ENCODE data around the gene BLACAT1.
"Not testable (repeated sequence)": the region's sequence is repeated elsewhere in the genome, so short reads cannot be mapped to it uniquely, and the experiment has no call there.

The BLACAT1 gene

DNA sequence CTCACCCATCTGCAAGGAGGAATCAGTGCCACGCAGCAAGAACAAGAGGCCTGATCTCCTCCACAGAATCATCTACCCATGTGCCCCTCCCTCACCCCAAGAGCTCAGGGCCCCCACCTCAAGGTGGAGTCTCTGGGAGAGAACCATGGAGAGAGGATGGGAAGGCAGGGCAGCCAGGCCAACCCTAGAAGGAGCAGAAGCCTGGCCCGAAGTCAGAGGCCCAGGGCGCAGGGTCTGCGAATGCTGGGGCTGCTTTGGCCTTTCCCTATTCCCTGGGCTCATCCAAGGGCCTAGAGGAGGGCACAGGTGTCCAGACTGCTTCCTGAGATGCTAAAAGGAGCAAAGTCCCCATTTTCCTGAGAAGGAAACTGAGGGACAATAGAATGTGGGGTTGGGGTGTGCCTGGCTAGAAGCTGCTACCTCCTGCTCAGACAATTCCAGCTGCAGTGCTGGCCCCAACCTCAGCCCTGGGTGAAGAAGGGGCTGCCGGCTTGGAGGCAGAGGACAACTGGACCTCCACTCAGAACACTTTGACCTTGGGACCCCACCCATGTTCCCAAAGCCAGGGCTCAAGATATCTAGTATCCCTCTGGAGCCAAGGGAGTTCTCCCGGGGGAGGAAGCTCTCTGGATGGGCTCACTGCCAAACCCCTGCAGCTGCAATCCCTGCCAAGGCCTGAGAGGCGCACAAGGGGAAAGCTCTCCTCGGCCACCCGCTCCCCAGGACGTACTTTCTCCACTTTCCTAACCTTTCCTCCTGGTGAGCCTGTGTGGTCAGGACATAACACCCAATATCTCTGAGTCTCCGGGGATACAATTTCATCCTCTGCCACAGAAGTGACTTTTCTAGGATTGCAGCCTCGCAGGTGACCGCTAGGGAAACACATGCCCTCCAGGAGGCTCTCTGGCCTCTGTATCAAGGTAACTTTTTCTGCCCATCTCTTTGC, 17.4 kb downstream of the BLACAT1 start:
- peak; percentile 69 for DNase-seq

DNA sequence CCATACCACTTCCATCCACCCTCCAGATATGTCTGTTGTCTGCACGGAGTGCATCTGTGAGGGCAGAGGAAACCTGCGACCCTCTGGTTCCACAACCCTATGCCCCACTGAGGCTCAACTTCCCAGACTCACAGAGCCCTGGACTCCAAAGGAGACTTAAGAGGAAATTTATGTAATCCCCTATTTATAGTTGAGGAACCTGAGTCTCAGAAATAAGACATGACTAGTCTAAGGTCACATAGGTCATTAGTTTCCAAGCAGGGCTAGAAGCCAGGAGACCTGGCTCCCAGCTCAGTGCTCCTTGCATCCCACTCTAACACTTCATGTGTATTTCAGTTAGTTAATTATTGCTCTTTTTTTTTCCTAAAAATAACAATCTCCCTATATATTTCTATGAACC, 18.3 kb downstream of the BLACAT1 start:
- DNase-seq: no peak

DNA sequence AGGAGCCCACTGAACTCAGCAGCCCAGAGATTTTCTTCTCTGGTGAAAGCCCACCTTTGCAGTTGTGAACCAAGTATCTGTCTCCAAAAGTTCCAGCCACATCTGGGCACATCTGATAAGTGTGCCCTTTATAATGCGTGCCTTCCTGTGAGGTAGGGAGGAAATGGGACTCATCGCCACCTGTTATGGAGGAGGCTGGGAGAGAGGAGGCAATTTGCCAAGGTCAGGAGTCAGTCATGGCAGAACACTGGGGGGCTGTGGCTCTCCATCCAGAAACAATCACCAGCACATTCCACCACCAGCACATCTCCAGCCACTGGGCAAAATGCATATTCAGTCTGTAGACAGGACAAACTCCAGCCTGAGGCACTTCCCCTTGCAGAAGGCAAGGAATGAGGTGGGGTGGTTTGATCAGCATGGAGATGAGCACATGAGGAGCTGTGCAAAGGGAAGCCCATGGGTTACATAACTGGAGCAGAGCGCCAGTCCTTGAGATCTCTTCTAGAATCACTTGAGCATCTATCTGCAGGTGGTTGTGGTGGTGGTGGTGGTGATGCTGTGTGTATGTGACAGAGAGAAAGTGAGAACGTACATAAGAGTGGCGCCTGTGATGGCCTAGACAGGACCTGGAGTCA, 19.0 kb downstream of the BLACAT1 start:
- no peak for DNase-seq

DNA sequence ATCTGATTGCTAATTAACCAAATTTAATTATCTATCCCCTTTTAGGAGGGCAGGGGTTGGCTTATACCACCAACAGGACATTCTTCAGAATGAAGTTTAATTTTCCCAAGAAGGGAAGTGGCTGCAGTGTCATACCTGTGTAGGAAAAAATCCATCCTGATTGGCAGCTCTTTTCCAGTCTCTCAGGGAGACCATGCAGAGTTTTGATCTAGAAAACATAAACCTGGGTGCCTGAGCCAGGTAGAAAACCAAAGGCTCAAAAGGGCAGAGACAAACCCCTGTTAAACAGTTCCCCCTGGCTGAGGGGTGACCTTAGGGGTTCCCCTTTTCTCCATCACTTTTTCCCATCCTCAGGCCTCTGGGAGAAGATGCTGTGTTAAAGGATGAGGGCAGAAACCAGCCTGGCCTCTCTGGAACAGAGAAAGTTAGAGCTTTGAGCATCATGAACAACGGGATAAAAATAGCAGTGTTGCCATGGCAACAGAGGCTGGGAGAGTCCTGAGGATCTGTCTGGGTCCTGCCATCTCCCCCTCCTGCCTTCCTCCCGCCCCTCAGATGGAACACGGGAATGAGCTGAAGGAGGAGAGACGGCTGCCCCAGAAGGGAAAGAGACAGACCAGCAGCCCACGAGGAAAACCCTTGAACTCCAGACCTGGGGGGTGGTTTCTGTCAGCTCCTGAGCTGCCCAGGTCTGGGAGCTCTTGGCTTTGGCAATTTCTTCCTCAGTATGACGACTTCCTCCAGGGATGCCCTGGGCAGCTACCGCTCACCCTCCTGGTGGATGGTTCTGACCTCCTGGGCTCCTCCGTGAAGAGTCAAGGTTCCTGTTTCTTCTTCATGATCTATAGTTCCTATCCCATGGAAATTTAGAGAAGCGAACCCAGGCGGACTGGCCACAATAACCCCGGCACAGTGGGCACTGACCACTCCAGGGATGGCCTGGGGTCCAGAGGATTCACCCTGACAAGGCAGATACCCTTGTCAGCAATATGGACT, 20.0 kb downstream of the BLACAT1 start:
- DNase-seq: no peak

DNA sequence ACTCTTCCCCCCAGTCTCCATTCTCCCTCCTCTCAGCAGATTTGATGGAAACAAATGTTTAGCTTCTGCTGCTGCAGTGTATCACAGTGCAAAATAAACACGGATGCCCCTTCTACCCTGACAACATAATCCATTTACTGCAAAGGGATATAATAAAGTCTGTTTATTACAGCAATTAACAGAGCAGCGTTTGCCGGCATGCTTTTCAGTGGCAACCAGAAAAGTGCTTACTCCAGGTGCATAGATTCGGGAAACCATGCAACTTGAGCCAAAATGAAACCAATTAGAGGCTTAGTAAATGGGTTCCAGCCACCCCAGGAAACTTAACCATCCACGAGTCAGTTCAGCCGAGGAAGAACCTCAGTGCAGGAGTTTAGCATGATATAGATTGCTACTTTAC, 21.1 kb downstream of the BLACAT1 start:
- DNase-seq: peak; percentile 58

DNA sequence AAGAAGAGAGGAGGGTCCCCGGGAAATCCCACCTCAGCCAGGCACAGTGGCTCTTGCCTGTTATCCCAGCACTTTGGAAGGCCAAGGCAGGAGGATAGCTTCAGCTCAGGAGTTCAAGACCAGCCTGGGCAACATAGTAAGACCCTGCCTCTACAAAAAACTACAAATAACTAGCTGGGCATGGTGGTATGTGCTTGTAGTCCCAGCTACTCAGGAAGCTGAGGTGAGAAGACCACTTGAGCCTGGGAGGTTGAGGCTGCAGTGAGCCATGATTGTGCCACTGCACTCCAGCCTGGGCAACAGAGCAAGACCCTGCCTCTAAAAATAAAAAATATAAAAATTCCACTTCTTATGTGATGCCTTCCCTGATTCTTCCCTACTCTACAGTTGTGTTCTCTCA, 23.2 kb downstream of the BLACAT1 start:
- DNase-seq: not testable (repeated sequence)

DNA sequence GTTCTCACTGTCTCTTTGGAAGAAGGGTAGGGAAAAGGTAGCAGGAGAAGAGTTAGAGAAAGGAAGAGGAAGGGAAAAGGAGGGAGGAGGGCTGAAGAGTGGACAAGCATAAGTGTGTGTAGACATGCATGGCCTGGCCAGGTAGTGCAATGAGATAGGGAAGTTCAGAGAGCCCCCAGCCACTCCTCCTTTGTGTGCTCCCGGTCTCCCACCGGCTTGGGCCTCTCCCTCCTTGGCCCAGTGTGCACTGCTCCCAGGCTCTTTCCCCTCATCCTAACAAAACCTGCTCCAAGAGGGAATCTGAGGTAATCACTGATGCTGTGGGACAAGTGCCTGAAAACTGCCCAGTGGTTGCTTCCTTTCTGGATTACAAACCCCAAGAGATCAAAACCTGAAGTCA, 23.7 kb downstream of the BLACAT1 start:
- no peak for DNase-seq

DNA sequence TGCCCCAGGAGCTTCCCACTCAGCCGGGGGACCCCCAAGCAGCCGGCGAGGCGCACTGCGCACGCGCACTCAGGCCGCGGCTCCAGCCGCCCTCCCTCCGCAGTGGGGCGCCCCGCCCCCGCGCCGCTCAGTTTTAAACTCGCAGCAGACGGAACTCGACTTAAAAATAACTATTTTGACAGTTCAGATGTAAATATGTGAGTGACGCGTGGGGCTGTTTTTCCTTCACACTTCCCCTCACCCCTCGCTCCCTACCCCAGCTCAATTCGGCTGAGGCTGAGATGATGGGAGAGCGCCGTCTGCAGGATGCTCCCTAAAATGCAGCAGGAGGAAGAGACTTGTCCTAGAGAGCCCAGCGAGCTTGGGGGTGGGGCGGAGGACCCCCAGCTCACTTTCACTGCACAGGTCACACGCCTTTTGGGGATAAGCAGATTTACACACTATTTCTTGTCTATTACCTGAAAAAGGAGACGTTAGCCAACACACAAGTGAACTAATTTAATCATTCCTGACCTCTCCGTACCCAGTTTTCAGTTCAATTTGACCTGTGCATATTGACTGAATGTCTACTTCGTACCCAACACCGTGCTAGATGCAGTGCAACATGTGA, 25.0 kb downstream of the BLACAT1 start:
- DNase-seq: no peak

DNA sequence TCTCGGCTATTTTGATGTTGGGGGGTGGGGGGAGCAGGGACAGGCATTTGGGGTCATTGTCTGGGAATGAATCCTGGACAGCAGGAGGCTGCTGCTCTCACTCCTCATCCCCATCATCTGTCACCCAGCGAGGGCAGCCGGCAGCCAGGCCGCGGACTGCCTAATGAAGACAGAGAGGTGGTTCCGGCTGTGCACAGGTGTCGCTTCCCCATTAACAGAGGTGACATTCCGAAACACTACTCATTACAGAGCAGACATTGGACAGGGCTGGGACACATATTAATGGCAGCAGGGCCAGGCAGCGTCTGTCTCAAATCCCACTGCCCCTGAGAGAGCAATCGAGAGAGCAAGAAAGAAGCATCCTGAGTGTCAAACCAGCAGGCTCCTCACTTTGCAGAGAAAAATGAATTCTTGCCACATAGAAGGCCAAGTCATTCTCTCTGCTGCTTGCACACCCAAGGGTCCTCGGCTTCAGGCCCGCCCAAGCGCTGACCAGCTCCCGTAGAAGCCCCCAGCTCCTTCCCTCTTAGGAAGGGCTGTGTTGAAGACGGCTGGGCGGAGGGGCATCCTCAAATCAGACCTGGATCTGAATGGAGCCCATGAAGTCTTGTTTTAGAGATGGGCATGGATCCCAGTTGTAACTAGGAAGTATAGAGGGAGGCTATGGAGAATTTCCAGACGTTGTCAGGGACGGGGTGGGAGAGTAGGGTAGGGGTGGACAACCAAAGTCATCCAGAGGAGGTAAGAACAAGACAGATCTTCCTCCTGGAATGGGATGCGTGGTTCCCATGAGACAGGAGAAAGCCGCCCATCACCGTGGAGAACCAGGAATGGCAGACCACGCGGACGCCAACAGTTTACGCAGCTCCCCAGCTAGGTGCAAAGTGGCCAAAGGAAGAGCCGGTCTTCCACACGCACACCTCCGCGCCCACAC, 25.8 kb downstream of the BLACAT1 start:
- DNase-seq: no peak

DNA sequence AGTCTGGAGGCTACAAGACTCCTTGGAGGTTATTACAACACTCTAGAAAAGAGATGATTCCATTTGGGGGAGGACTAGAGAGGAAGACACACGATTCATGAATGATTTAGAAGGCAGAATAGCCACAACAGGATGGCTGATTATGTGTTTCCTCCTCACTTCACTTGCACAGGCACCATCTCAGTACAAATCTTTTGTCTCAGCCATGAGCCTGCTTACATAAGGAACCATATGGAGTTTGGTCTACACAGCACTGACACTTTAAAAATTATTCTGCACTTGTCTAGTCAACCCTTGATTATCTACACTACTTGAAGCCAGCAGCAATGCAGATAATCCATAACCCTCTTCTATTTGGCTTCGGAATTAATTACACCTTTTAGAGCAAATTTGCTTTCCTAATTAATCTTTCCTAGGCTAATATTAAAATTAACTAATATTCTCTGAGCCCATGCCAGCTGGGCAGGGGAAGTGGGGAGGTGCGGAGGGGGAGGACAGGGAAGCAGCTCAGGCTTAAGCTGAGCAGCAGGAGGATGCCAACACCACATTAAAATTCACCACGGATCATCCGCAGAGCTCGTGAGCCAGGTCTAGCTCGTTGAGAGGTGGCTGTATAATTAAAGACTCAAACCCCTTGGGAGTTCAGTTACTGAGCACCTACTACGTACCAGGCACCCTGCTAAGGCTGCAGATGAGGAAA, 30.8 kb downstream of the BLACAT1 start:
- no peak for DNase-seq

DNA sequence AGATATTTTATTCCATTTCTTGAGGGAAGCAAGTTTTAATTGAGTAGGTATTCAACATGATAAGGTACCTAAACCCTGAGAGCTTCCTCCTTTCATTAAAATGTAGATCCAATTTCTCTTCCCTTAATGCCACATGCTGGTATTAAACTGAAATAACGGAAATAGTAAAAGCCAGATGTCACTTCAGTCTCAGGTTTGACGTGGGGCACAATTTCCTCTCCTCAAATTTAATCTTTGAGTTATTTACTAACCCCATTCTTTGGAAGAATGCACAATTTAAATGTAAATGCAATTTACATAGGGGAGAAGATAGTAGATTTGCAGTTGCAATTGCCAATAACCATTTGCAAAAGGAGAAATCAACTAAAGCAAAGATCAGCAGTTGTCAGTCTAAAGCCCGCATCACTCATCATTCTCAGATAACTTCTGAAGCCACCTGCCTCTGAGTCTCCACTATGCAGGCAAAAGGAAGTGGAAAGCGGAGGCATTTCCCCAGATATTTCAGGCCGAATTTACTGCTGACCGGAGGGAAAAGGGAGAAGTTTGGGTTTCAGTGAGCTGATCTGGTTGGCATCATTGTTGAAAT, 31.9 kb downstream of the BLACAT1 start:
- no peak for DNase-seq

DNA sequence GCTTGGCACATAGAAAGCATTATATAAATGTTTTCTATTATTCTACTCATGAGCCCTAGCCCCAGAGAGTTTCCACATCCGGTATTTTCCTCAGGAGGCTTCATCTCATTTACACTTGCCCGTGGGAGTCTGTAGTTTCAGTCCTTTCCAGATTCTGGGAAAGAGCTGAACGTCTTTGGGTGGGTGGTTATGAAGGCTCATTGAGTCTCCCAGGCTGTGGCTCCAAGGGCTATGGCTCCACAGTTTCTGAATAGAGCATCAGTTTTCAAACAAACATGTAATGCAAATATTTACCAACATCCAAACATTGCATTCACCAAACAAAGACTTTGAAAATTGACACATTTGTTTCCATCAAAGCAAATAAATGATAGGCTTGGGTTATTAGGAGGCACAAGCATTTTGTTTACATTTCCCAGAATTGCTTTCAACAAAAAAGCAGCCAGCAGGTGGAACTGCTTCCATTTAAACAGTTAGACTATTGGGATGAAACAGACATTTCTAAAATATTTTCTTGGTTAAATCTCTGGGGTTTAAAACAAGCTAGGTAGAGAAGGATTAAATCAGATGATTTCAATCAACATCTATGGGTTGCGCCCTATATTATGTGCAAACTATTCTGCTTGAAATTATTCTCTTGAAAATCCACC, 32.7 kb downstream of the BLACAT1 start:
- peak; percentile 51 for DNase-seq

DNA sequence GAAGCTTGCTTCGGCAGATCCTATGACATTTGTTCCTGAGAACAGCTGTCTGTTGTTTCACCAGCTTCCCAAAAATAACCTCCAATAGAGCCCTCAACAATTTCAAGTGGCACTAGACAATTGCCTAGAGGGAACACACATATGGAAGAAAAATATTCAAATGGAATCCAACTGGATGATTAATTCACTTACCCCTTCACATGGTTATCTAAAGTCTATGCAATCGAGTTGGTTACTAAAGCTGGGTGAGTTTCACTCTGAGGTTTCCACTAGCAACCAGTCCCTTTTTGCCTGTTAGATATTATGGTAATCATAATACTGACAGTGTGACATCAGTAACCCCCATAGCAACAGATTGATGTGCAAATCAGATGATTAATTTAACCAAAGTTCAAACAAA, 34.0 kb downstream of the BLACAT1 start, which contains the start of gene LEMD1:
Gene LEMD1, minus strand, starts transcription at position 259 of the 400 bp plus-strand sequence. CDS start 1,520 bp downstream, outside the sequence.
- no peak for DNase-seq

DNA sequence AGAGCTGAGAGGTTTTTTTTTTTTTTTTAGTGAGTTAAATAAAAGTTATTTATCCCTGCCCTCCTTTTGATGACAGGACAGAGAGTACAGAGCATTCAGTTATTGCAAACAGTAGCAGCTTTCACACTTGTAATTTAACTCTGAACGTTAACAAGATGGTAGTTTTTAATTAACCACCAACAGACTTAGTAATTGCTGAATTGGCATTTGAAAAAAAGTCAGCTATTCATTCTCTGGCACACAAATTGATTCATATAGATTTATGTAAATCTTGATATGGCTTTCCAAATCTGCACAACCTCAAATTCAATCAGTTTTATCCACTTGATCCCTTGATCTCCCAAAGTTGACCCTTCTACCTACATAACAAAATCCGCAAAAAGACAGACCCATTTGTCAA, 34.9 kb downstream of the BLACAT1 start:
- no peak for DNase-seq

DNA sequence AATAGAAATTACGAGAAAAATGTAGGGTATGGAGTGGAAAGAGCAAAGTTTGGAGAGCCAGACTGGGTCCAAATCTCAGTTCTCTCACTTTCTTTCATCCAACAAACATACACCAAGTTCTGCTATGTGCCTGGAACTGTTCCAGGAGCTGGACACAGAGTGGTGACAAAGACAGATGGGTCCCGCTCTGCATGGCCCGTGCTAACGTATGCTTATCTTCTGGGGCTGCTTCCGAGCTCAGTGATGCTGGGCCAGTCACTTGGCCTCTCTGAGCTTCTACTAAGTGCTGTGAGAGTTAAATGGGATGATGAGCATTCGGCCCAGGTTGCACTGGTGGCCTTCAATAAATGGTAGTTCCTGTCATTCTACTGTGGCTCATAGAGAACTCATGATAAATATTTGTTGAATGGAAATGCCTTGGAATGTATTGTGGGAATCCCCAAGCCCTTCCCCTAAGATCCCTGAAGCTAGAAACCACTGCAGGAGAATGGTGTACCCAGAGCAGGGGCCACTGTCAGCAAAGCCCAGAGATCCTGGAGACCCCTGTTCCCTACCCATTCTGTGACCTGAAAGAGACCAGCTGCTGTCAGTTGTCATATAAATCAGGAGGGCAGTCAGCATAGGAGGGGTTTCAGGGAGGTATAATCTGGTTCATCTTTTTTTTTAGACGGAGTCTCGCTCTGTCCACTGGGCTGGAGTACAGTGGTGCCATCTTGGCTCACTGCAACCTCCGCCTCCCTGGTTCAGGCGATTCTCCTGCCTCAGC, 37.8 kb downstream of the BLACAT1 start:
- DNase-seq: no peak

DNA sequence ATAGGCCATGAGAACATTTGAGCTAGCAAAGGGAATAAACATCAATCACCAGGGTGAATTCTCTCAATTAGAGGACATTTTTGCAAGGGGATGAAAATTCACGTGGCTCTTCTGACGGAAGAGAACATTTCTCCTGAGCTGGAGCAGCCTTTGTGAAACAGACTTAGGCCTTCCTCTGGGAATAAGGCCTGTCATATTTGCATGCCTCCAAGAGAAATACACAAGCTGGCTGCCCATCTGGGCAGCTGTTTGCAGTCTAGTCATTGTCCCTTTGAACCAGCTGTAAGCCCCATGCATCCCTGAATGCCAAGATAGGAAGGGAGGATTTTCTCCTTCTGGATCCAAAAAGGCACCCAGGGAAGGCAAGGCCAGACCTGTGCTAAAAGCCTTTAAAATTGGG, 39.5 kb downstream of the BLACAT1 start:
- no peak for DNase-seq

DNA sequence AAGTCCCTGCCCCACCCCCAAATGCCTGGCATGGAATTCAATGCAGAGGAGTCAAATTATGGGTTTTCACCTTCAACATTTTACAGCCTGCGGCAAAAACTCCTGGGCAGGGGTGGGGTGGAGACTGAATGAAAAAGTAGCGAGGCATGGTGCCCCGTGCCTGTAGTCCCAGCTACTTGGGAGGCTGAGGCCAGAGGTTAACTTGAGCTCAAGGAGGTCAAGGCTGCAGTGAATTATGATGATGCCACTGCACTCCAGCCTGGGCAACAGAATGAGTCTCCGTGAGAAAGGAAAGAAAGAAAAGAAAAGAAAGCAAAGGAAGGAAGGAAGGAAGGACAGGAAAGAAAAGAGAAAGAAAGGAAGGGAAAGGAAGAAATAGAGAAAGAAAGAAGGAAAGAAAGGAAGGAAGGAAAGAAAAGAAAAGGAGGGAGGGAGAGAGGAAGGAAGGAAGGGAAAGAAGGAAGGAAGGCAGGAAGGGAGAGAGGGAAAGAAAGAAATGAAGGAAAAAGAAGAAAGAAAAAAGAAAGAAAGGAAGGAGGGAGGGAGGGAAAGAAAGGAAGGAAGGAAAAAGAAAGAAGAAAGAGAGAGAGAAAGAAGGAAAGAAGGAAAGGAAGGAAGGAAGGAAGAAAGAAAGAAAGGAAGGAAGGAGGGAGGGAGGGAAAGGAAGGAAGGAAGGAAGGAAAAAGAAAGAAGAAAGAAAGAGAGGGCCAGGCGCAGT, 45.1 kb downstream of the BLACAT1 start:
- no peak for DNase-seq

DNA sequence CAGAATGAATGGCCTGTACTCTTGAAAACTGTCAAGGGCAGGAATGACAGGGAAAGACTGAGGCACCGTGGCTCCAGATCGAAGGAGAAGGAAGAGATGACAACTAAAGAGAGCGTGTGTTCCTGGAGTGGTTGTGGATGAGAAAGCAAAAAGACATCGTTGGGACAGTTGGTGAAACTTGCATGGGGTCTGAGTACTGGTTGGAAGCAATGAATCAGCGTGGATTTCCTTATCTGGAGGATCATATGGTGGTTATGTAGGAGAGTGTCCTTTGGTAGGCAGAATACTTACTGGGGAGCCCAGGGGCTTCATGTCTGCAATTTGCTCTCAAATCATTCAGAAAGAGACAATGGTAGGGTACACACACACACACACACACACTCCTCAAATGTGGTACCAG, 47.9 kb downstream of the BLACAT1 start:
- DNase-seq: no peak

Measured in COR-L47 (cell line).